Measurements from ENCODE around the gene TOM1L2. TPM values are rescaled to one million over a fixed set of nuclear protein-coding genes. Genes with fewer than 3 reads are reported as not detected.

The TOM1L2 gene
- total and polyA plus RNA-seq, 4 experiments from 2014 or later = 1.6 to 63.1 (median 35.7) TPM

DNA sequence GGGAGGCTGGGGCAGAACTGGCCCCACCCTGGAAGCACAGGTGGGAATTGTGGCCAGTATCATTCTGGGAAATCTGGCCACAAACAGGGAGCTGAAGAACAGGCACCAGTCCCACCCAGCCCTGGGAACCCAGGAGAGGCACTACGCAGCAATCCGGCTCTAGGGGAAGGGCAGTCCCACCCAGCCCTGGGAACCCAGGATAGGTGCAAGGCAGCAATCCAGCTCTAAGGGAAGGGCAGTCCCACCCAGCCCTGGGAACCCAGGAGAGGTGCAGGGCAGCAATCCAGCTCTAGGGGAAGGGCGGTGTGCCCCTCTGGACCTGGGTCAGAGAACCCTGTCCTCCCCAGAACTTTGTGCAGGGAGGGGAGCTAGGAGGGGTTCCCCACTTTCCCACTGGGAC lies 7.6 kb upstream of the TOM1L2 start:
- Mint-ChIP-seq H3K4me3 (no peak overlapping the region), H3K27me3 (peaks cover 0 to 3% of the 10 kb centered on the region in 2 donors), H3K4me1 (no peaks in the 10 kb centered on the region), H3K36me3 (no peaks in the 10 kb centered on the region), H3K9me3 (no peaks in the 10 kb centered on the region), H3K27ac (no peak overlapping the region)
- CTCF ChIA-PET (ENCODE audit: partially characterized antibody) = no interaction called here
- Histone ChIP-seq H3K4me1 (ENCODE audit: insufficient read depth, low read length) (no peaks in the 10 kb centered on the region), H3K9me3 (ENCODE audit: control insufficient read depth in 1 of 2, low read length in 2 of 2) (no peaks in the 10 kb centered on the region), H3K27me3 (ENCODE audit: insufficient read depth, low read length) (no peaks in the 10 kb centered on the region), H3K36me3 (ENCODE audit: insufficient read depth, low read length) (no peaks in the 10 kb centered on the region), H3K27ac (ENCODE audit: low read depth, low read length) (no peak overlapping the region), H3K4me3 (ENCODE audit: low read length in 2 of 2) (no peak overlapping the region)
- DNase-seq = no peak
- intact Hi-C loops (cut with micrococcal nuclease) = no loop called here
- POLR2A ChIA-PET (ENCODE audit: partially characterized antibody) = no interaction called here

DNA sequence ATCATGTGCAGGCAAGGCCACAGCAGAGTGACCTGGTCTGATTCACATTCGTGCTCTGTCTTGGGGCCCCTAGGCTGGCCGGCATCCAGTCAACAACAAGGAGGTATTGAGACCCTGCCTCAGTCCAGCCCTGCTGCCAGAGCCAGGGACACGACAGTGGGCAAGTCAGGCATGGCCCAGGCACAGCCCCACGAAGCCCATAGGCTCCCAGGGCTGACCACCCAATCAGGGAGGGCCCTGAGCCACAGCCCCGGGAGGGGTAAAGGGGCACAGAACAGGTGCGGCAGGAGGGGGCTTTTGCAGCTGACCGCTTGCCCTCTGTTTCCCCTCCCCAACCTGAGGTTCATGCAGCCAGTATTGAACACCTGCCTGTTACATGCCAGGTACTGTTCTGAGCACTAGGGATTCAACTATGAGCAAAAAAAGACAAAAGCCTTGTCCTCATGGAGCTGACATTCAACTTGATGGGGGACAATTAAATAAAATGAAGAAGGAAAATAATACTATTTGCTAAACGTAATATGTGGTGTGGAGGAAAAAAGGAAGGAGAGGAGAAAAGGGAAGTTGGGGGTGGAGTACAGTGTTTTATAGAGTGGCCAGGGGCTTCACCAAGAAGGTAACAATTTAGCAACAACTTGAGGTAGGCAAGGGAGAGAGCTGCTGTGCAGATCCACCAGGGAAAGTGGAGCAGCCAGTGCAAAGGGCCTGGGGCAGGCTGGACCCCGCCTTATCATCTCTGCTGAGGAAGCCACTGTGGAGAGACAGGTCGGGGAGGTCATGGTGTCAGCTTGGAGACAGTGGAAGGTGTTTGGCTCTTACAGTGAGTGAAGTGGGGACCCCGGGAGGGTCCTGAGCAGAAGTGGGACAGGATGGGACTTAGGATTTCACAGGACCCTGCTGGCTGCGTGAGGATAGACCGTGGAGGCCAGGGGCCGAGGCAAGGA lies 6.6 kb upstream of the TOM1L2 start:
- H3K4me3 ChIP-seq (ENCODE audit: low read length in 2 of 2) = no peak overlapping the region
- CTCF ChIA-PET (ENCODE audit: partially characterized antibody) = no interaction called here
- intact Hi-C loops (cut with micrococcal nuclease) = no loop called here
- no peaks in the 10 kb centered on the region for H3K4me1 ChIP-seq (ENCODE audit: insufficient read depth, low read length)
- no peak for DNase-seq
- POLR2A ChIA-PET (ENCODE audit: partially characterized antibody) = no interaction called here
- Mint-ChIP-seq H3K27me3 (peaks cover 0 to 3% of the 10 kb centered on the region in 2 donors), H3K4me3 (no peak overlapping the region), H3K27ac (no peak overlapping the region), H3K36me3 (no peaks in the 10 kb centered on the region), H3K9me3 (no peaks in the 10 kb centered on the region), H3K4me1 (peaks cover 0 to 1% (median under 1%) of the 10 kb centered on the region in 4 donors)
- no peaks in the 10 kb centered on the region for H3K36me3 ChIP-seq (ENCODE audit: insufficient read depth, low read length)
- H3K27me3 ChIP-seq (ENCODE audit: insufficient read depth, low read length) = no peaks in the 10 kb centered on the region
- no peaks in the 10 kb centered on the region for H3K9me3 ChIP-seq (ENCODE audit: control insufficient read depth in 1 of 2, low read length in 2 of 2)
- no peak overlapping the region for H3K27ac ChIP-seq (ENCODE audit: low read depth, low read length)

DNA sequence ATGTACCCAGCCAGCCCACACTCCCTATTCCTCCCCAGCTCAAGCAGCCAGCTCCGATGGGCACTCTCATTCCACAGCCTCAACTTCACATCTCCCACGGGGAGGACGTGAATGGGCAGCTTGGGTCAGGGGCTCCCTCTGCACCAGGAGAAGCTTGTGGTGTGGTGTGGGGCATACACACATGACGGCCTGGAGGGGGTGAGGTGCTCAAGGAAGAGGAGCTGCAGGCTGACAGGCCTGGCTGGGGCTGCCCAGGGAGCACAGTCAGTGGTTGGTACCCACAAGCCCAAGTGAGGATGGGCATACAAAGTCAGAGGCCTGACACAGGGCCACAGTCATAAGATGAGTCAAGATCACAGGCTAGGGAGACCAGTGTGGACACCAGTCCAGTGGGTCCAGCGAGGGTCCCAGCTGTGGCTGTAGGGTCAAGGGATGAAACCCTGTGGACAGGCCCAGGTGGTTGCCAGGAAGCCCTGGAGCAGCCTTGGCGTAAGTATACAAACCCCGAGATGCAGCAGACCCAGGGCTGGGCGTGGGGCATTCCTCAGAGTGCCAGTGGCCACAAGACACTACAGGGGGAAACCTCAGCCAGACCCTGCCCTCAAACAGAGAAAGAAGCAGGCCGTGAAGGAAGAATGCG lies 4.9 kb upstream of the TOM1L2 start:
- Mint-ChIP-seq H3K27ac (peak overlapping the region in 1 of 7 donors; percentile 75), H3K9me3 (no peaks in the 10 kb centered on the region), H3K27me3 (peaks cover 0 to 3% of the 10 kb centered on the region in 2 donors), H3K4me1 (peaks cover 3 to 14% (median 10%) of the 10 kb centered on the region in 4 donors), H3K36me3 (peaks cover 0 to 3% of the 10 kb centered on the region in 2 donors), H3K4me3 (peak overlapping the region in 1 of 8 donors; percentile 6)
- H3K27me3 ChIP-seq (ENCODE audit: insufficient read depth, low read length) = no peaks in the 10 kb centered on the region
- H3K4me3 ChIP-seq (ENCODE audit: low read length in 2 of 2) = no peak overlapping the region
- POLR2A ChIA-PET (ENCODE audit: partially characterized antibody) = no interaction called here
- CTCF ChIA-PET (ENCODE audit: partially characterized antibody) = interaction anchor here (1.4 kb wide), 1 partner anchor 58 kb away, joined by 3 read pairs; no protein-coding TSS in a partner anchor
- peaks cover 5% of the 10 kb centered on the region for H3K4me1 ChIP-seq (ENCODE audit: insufficient read depth, low read length)
- intact Hi-C loops (cut with micrococcal nuclease) = no loop called here
- H3K36me3 ChIP-seq (ENCODE audit: insufficient read depth, low read length) = no peaks in the 10 kb centered on the region
- no peak overlapping the region for H3K27ac ChIP-seq (ENCODE audit: low read depth, low read length)
- H3K9me3 ChIP-seq (ENCODE audit: control insufficient read depth in 1 of 2, low read length in 2 of 2) = no peaks in the 10 kb centered on the region
- DNase-seq = no peak

DNA sequence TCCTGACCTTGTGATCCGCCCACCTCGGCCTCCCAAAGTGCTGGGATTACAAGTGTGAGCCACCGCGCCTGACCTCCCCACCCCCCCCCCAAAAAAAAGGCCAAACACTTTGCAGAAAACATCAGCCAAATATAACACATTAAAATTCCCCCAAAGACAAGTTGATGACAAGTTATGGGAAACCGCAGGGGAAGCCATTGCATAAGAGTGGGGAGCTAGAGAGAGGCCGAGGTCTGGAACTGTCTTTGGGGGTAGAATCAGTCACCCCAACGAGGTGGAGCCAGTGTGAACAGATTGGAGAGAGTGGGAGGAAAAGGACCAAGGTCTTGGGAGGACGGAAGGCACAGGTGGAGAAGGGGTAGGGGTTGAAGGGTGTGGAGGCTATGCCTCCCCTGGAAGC lies 3.2 kb upstream of the TOM1L2 start:
- H3K9me3 Mint-ChIP-seq = no peaks in the 10 kb centered on the region
- ChIA-PET POLR2A (ENCODE audit: partially characterized antibody) (no interaction called here), CTCF (ENCODE audit: partially characterized antibody) (no interaction called here)
- H3K27me3 Mint-ChIP-seq = peaks cover 0 to 3% of the 10 kb centered on the region in 2 donors
- peaks cover 18% of the 10 kb centered on the region for H3K4me1 ChIP-seq (ENCODE audit: insufficient read depth, low read length)
- peaks cover 13 to 26% (median 19%) of the 10 kb centered on the region in 4 donors for H3K4me1 Mint-ChIP-seq
- intact Hi-C loops (cut with micrococcal nuclease) = no loop called here
- H3K27ac Mint-ChIP-seq = no peak overlapping the region
- H3K27me3 ChIP-seq (ENCODE audit: insufficient read depth, low read length) = no peaks in the 10 kb centered on the region
- H3K9me3 ChIP-seq (ENCODE audit: control insufficient read depth in 1 of 2, low read length in 2 of 2) = no peaks in the 10 kb centered on the region
- no peak overlapping the region for H3K27ac ChIP-seq (ENCODE audit: low read depth, low read length)
- H3K4me3 ChIP-seq (ENCODE audit: low read length in 2 of 2) = no peak overlapping the region
- no peak overlapping the region for H3K4me3 Mint-ChIP-seq
- H3K36me3 ChIP-seq (ENCODE audit: insufficient read depth, low read length) = no peaks in the 10 kb centered on the region
- DNase-seq = no peak
- peaks cover 0 to 3% of the 10 kb centered on the region in 2 donors for H3K36me3 Mint-ChIP-seq

DNA sequence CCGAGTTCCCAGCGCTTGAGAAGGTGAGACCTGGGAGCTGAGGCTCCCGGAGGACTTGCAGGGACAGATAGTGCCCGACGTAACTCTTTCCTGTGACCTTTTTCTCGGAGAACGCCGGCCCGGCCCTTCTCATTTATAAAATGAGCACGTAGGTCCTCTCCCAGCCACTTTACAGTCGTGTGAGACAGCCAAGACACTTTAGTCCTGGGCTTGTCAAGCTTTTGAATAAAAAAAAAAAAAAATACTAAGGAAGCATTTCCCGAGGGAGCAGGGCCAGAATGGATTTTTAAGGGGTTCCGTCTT lies 703 bp upstream of the TOM1L2 start:
- peak overlapping the region; percentile 87 to 98 (median 95) for H3K27ac Mint-ChIP-seq
- H3K27me3 Mint-ChIP-seq = no peaks in the 10 kb centered on the region
- peaks cover 21 to 46% (median 33%) of the 10 kb centered on the region in 4 donors for H3K4me1 Mint-ChIP-seq
- DNase-seq = no peak
- peak overlapping the region; percentile 44 to 49 for H3K4me3 ChIP-seq (ENCODE audit: low read length in 2 of 2)
- H3K9me3 Mint-ChIP-seq = no peaks in the 10 kb centered on the region
- CTCF ChIA-PET (ENCODE audit: partially characterized antibody) = interaction anchor here (0.8 to 1.6 kb wide), 8 partner anchors 13 to 82 kb away, joined by 3 to 6 read pairs (median 5); no protein-coding TSS in a partner anchor
- peaks cover 0 to 4% of the 10 kb centered on the region in 2 donors for H3K36me3 Mint-ChIP-seq
- no peaks in the 10 kb centered on the region for H3K9me3 ChIP-seq (ENCODE audit: control insufficient read depth in 1 of 2, low read length in 2 of 2)
- peak overlapping the region; percentile 52 for H3K27ac ChIP-seq (ENCODE audit: low read depth, low read length)
- no peaks in the 10 kb centered on the region for H3K36me3 ChIP-seq (ENCODE audit: insufficient read depth, low read length)
- H3K27me3 ChIP-seq (ENCODE audit: insufficient read depth, low read length) = no peaks in the 10 kb centered on the region
- H3K4me1 ChIP-seq (ENCODE audit: insufficient read depth, low read length) = peaks cover 25% of the 10 kb centered on the region
- H3K4me3 Mint-ChIP-seq = peak overlapping the region; percentile 92 to 98 (median 96)
- POLR2A ChIA-PET (ENCODE audit: partially characterized antibody) = interaction anchor here (0.7 to 7.0 kb wide), 12 partner anchors 15 to 278 kb away, joined by 3 to 122 read pairs (median 5); partner anchors contain the start of gene ALKBH5
- intact Hi-C loops (cut with micrococcal nuclease) = loop anchor here (1.0 kb wide), 8 partner anchors 15 to 382 kb away; partner anchors contain the start of genes ALKBH5, ATPAF2, DRG2 and GID4

DNA sequence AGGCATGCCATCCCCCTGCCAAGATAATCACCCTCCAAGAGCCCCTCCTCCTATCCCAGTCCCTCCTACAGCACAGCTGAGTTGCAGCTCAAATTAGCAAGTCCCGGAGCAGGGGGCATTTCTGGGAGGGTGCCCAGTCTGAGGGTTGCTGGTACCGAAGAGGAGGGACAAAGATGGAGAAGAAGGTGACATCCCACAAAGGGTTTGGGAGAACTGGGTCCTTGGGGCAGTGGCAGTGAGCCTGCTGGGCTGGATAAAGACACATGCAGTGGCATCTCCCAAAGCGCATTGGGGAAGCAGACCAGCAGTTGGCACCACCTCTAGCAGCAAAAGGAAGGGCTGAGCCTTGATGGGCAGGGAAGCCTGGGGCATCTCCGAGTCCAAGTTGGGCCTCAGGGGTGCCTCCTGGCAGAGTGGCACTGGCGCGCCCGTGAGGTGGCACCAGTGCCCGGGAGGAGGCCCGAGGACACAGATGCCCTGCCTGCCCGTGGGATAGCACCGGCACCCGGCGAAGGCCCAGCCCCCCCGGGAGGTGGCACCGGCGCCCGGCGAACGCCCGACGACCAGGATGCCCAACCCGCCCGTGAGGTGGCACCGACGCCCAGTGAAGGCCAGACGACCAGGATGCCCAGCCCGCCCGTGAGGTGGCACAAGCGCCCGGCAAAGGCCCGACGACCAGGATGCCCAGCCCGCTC lies 622 bp downstream of the TOM1L2 start:
- DNase-seq = peak in 1 of 5 donors; percentile 57
- Mint-ChIP-seq H3K36me3 (peaks cover 0 to 4% of the 10 kb centered on the region in 2 donors), H3K27ac (peak overlapping the region; percentile 65 to 91 (median 87)), H3K4me1 (peaks cover 28 to 59% (median 43%) of the 10 kb centered on the region in 4 donors), H3K27me3 (no peaks in the 10 kb centered on the region), H3K4me3 (peak overlapping the region; percentile 74 to 98 (median 88)), H3K9me3 (no peaks in the 10 kb centered on the region)
- intact Hi-C loops (cut with micrococcal nuclease) = loop anchor here (1.0 kb wide), 8 partner anchors 13 to 380 kb away; partner anchors contain the start of genes ALKBH5, ATPAF2, DRG2 and GID4
- H3K4me1 ChIP-seq (ENCODE audit: insufficient read depth, low read length) = peaks cover 32% of the 10 kb centered on the region
- ChIA-PET CTCF (ENCODE audit: partially characterized antibody) (interaction anchor here (1.0 to 2.1 kb wide), 4 partner anchors 12 to 52 kb away, joined by 5 to 9 read pairs (median 6); no protein-coding TSS in a partner anchor), POLR2A (ENCODE audit: partially characterized antibody) (interaction anchor here (0.8 to 7.0 kb wide), 14 partner anchors 13 to 475 kb away, joined by 3 to 122 read pairs (median 4); partner anchors contain the start of genes ALKBH5 and DRG2)
- H3K9me3 ChIP-seq (ENCODE audit: control insufficient read depth in 1 of 2, low read length in 2 of 2) = no peaks in the 10 kb centered on the region
- H3K36me3 ChIP-seq (ENCODE audit: insufficient read depth, low read length) = no peaks in the 10 kb centered on the region
- peak overlapping the region; percentile 82 for H3K27ac ChIP-seq (ENCODE audit: low read depth, low read length)
- H3K4me3 ChIP-seq (ENCODE audit: low read length in 2 of 2) = peak overlapping the region; percentile 42 to 68
- no peaks in the 10 kb centered on the region for H3K27me3 ChIP-seq (ENCODE audit: insufficient read depth, low read length)

Data from CD4-positive, alpha-beta memory T cell (primary cell).